ENCODE measurements around the gene GTPBP4.

DNA sequence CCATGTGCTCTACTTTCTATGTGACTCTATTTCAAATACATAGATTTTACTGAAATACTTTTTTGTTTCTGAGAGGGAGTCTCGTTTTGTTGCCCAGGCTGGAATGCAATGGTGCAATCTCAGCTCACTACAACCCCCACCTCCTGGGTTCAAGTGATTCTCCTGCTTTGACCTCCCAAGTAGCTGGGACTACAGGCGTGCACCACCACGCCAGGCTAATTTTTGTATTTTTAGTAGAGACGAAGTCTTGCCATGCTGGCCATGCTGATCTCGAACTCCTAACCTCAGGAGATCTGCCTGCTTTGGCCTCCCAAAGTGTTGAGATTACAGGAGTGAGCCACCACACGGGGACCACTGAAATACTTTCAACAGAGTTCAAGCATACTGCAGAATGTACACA, 57.2 kb downstream of the GTPBP4 start:
- TF ChIP-seq CTCF (conservative IDR thresholded peaks at IDR 0.05; ENCODE audit: low read depth, low read length) (no peak), EZH2 (IDR thresholded peaks at IDR 0.05; ENCODE audit: borderline replicate concordance, low read depth, low read length, poor library complexity, severe bottlenecking) (no peak)
